Measurements from ENCODE around the gene PIK3CB.
"Not testable (repeated sequence)": the region's sequence is repeated elsewhere in the genome, so short reads cannot be mapped to it uniquely, and the experiment has no call there.

The PIK3CB gene

DNA sequence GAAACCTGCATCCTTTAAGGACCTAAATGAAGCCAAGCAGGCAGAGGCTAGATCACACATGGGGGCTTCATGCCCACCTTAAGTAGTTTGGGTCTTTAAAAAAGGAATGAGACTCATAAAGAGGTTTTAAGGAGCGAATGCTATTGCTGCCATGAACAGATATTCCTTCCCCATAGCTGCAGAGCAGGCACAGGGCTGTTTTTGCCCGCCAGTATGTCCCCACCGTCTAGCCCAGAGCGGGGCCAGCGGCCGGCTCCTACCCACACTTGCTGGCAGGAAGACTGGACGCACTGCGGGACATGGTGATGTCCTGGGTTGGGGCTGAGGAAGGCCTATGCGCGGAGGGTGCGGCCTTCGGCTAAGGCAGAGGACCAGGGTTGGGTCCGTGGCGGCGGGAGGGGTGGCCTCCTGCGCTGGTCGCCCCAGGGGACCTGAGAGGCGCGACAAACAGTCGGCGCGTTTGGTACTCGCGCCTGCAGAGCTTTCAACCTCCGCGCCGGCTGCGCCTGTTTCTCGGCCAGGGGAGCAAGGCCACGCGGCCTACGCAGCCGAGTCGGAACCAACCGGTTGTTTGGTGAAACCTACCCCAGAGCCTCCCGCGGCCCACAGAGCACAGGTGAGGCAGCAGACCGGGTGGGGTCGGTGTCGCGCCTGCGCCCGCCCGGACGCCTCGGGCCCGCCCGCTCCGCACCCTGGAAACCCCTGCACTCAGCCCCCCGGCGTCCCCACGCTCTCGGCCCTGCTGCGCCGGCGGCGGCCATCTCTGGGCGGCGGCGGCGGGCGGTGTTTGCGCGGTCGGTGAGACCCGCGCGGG is 226.2 kb downstream of the PIK3CB start, which contains the start of gene FAIM:
Gene FAIM (plus strand): TSS at position 450 of the 814 bp plus-strand sequence. CDS start 10,956 bp downstream, outside the sequence.
- peak; percentile 68 for DNase-seq (ENCODE audit: low spot score)

DNA sequence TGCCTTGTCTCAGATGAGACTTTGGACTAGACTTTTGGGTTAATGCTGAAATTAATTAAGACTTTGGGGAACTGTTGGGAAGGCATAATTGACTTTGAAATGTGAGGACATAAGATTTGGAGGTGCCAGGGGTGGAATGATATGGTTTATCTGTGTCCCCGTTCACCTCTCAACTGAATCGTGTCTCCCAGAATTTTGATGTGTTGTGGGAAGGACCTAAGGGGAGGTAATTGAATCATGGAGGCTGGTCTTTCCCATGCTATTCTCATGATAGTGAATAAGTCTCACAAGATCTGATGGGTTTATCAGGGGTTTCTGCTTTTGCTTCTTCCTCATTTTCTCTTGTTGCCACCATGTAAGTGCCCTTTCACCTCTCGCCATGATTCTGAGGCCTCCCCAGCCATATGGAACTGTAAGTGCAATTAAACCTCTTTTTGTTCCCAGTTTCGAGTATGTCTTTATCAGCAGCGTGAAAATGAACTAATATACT is 230.6 kb downstream of the PIK3CB start:
- DNase-seq (ENCODE audit: low spot score), result not testable (repeated sequence)

Measured in GM03348 (cell line).